Upper lobe of left lung (tissue), 4 donors: Measurements from ENCODE around the gene LRP1B.

Experiments used
- CTCF ChIP-seq, 6 experiments: fragments of 450-650 bp in 4 of 6; fragments of 200-600 bp in 2 of 6; sonication (generic) in 2 of 6; IDR thresholded peaks; one replicate each; pipeline ENCODE4 v1.5.1; 2016 to 2019; ENCODE audit warnings: antibody characterized with exemption in 6 of 6
- POLR2A ChIP-seq, 4 donors: fragments of 450-650 bp; IDR thresholded peaks; one replicate each; pipeline ENCODE4 v1.5.1; 2016 to 2017; ENCODE audit warnings: antibody characterized with exemption in 4 of 4, mild to moderate bottlenecking in 2 of 4
- POLR2AphosphoS5 ChIP-seq, 2 donors: sonication (generic); formaldehyde crosslinking; IDR thresholded peaks; one replicate each; pipeline ENCODE4 v1.5.1; 2017; ENCODE audit warnings: antibody characterized with exemption in 2 of 2

GRCh38 chr2:140348826-140349225 is 1782.0 kb downstream of the LRP1B start:
- TF ChIP-seq POLR2A (IDR thresholded peaks at IDR 0.05) (no peak), CTCF (IDR thresholded peaks at IDR 0.05) (no peak), POLR2AphosphoS5 (IDR thresholded peaks at IDR 0.05) (no peak)
